Stimulated activated naive CD8-positive, alpha-beta T cell treated with anti-CD3 and anti-CD28 coated beads, Interleukin-15, amount 100 ng/mL, for 72 hours (primary cell): Measurements from ENCODE around the gene RFC5.
"Not testable (repeated sequence)": the region's sequence is repeated elsewhere in the genome, so short reads cannot be mapped to it uniquely, and the experiment has no call there.

Experiments
- ATAC-seq: fragments of 150-1000 bp; cut with Tn5 transposase; 2 replicates; pipeline ENCODE4 v1.10.0; 2021; ENCODE audit warnings: mild to moderate bottlenecking, moderate library complexity
- DNase-seq, 2 donors: peaks; one replicate each; pipeline ENCODE4 v3.0.0; 2021 to 2022
- H3K27ac Mint-ChIP-seq, 2 donors: one replicate each; pipeline ENCODE4 v1.8.0; 2022; ENCODE audit warnings: mild to moderate bottlenecking in 2 of 2, mixed read lengths in 2 of 2, moderate library complexity in 2 of 2
- H3K27me3 Mint-ChIP-seq: one replicate; pipeline ENCODE4 v1.8.0; 2022; ENCODE audit warnings: mixed read lengths
- H3K4me1 Mint-ChIP-seq: one replicate; pipeline ENCODE4 v1.8.0; 2022; ENCODE audit warnings: mild to moderate bottlenecking, mixed read lengths
- H3K4me3 Mint-ChIP-seq, 2 donors: one replicate each; pipeline ENCODE4 v1.8.0; 2022; ENCODE audit warnings: mild to moderate bottlenecking in 2 of 2, mixed read lengths in 2 of 2, moderate library complexity in 1 of 2
- H3K9me3 Mint-ChIP-seq, 2 donors: one replicate each; pipeline ENCODE4 v1.8.0; 2022; ENCODE audit warnings: mixed read lengths in 2 of 2

The RFC5 gene

DNA sequence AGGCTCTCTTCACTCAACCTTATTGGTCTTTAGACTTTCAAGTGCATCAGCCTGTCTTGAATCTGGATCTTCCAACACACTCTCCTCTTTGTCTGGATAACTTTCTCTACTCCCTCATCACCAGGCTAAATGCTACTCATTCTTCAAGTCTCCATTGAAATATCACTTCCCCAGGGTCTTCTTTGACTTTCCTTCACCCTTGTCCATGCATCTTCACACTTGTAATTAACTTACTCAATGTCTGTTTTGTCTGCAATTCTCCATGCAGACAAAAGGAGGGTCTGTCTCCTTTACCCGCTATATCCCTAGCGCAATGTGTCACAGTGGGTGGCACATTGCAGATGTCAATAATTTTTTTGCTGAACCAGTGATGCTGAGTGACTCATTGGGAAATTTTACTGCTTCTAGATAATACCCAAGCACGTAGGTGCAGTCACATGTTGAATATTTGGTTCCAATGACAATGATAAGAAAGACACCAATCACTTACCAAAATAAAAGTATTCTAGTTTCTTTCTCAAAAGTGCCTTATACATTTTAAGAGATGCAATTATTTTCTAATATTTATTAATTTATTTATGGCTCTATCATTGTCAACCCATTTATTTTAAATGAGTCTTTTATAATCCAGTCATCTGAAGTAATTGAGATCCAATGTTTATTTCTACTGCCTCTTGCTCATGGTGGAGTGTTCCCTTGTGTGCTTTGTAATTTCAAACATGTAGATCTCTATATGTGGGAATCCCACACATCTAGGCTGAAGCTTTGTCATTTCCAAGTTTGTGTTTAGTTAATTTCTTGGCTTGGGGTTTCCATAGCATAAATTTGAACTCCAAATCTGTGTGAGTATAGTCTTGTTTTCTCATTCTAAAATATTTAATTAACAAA, 21.7 kb upstream of the RFC5 start:
- Mint-ChIP-seq H3K9me3 (peaks cover 7 to 13% of the 10 kb centered on the region in 2 donors), H3K27ac (no peak overlapping the region), H3K4me1 (no peaks in the 10 kb centered on the region), H3K27me3 (peaks cover 7% of the 10 kb centered on the region), H3K4me3 (no peak overlapping the region)
- DNase-seq: no peak
- no peak for ATAC-seq

DNA sequence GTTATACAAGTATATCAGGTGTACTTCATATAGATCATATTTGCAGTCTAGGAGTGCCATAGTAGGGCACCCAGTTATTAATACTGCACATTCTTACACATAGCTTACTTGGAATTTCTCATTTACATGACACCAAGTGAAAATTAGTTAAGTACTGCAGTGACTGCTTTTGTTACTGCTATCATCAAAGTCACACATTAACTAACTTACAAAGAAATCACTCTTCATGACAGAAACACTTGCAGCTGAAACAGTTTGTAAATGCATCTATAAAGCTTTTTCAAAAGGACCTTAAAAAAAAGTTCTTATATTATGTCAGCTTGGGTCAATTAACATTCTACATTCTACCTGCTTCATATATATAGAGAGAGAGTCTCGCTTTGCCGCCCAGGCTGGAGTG, 17.8 kb upstream of the RFC5 start:
- Mint-ChIP-seq H3K9me3 (peaks cover 5 to 15% of the 10 kb centered on the region in 2 donors), H3K27ac (no peak overlapping the region), H3K27me3 (no peaks in the 10 kb centered on the region), H3K4me1 (no peaks in the 10 kb centered on the region), H3K4me3 (no peak overlapping the region)
- ATAC-seq: no peak
- DNase-seq: no peak

GRCh38 chr12:117999806-118000205, 16.7 kb upstream of the RFC5 start:
- H3K9me3 Mint-ChIP-seq, H3K4me1 Mint-ChIP-seq, DNase-seq, H3K4me3 Mint-ChIP-seq, ATAC-seq, H3K27me3 Mint-ChIP-seq: not testable (repeated sequence)
- H3K27ac Mint-ChIP-seq: peak overlapping the region in 1 of 2 donors; percentile 82

GRCh38 chr12:118010903-118011302, 5.6 kb upstream of the RFC5 start:
- ATAC-seq (no peak), DNase-seq (no peak)
- Mint-ChIP-seq H3K27ac (no peak overlapping the region), H3K9me3 (no peaks in the 10 kb centered on the region), H3K27me3 (no peaks in the 10 kb centered on the region), H3K4me3 (no peak overlapping the region), H3K4me1 (peaks cover 1% of the 10 kb centered on the region)

GRCh38 chr12:118011377-118011776, 5.1 kb upstream of the RFC5 start:
- Mint-ChIP-seq H3K9me3 (no peaks in the 10 kb centered on the region), H3K27me3 (no peaks in the 10 kb centered on the region), H3K4me1 (peaks cover 6% of the 10 kb centered on the region), H3K4me3 (no peak overlapping the region), H3K27ac (no peak overlapping the region)
- ATAC-seq (no peak), DNase-seq (no peak)

GRCh38 chr12:118011961-118012360, 4.5 kb upstream of the RFC5 start:
- H3K27me3 Mint-ChIP-seq: no peaks in the 10 kb centered on the region
- DNase-seq (no peak), ATAC-seq (no peak)
- H3K9me3 Mint-ChIP-seq: no peaks in the 10 kb centered on the region
- no peak overlapping the region for H3K27ac Mint-ChIP-seq
- no peak overlapping the region for H3K4me3 Mint-ChIP-seq
- peaks cover 9% of the 10 kb centered on the region for H3K4me1 Mint-ChIP-seq

DNA sequence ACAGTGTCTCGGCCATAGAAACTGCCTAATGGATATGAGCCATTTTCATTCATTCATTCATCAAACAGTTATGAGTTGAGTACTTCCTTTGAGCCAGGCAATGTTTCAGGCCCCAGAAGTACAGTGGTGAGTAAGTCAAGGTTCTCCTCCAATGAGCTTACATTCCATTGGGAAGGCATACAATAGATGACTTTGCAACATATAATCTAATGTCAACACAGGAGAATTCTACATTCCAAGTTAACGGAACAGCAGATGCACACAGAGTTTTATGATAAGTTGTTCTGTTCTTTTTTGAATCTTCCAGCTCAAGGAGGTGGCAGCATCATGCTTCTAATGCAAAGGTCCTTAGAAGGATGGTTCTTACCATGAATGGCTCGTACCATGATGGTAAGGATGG, 3.2 kb upstream of the RFC5 start:
- Mint-ChIP-seq H3K4me3 (no peak overlapping the region), H3K27me3 (no peaks in the 10 kb centered on the region)

DNA sequence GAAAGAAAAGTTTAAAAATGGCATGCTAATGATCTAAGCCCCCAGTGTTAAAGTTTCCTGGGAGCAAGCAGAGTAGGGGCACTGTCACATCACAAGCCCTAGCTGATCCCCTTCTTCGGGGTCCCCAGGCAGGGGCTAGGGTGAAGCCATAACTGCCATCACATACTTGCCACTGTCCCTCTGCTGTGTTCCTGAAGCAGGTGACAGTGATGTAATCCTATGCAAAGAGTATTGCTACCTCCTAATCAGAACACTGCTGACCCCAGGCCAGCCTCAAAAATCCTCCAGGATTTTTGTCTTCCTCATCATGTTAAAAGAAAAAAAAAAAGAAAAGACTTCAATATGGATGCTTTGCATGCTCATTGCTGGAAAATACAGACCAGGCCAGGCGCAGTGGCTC, 1.2 kb upstream of the RFC5 start:
- no peak overlapping the region for H3K27ac Mint-ChIP-seq
- H3K27me3 Mint-ChIP-seq: no peaks in the 10 kb centered on the region
- ATAC-seq: no peak
- H3K9me3 Mint-ChIP-seq: no peaks in the 10 kb centered on the region
- peak overlapping the region in 1 of 2 donors; percentile 41 for H3K4me3 Mint-ChIP-seq
- H3K4me1 Mint-ChIP-seq: peaks cover 23% of the 10 kb centered on the region
- DNase-seq: no peak

More for the DNA sequence above, 3.2 kb upstream of the RFC5 start:
- ATAC-seq (no peak), DNase-seq (no peak)
- Mint-ChIP-seq H3K27ac (no peak overlapping the region), H3K4me1 (peaks cover 23% of the 10 kb centered on the region), H3K9me3 (no peaks in the 10 kb centered on the region)

GRCh38 chr12:118015944-118016343, 559 bp upstream of the RFC5 start:
- Mint-ChIP-seq H3K27ac (no peak overlapping the region), H3K4me1 (peaks cover 23% of the 10 kb centered on the region), H3K9me3 (no peaks in the 10 kb centered on the region), H3K4me3 (peak overlapping the region; percentile 94 to 98), H3K27me3 (no peaks in the 10 kb centered on the region)
- DNase-seq (no peak), ATAC-seq (no peak)

DNA sequence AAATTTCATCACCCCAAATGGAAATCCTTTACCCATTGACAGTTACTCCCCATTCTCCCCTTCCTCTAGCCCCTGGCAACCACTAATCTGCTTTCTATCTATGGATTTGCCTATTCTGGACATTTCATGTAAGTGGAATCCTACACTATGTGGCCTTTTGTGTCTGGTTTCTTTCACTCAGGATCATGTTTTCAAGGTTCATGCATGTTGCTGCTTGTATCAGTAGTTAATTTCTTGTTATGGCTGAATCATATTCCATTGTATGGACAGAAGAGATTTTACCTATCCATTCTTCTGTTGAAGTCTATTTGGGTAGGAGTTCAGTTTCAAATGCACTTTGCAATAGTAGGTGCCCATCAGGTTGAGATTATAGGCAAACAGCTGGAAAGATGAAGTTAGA, 1.4 kb downstream of the RFC5 start:
- no peak for DNase-seq
- Mint-ChIP-seq H3K9me3 (no peaks in the 10 kb centered on the region), H3K27ac (peak overlapping the region; percentile 72 to 79), H3K4me3 (peak overlapping the region; percentile 94 to 98), H3K4me1 (peaks cover 23% of the 10 kb centered on the region), H3K27me3 (no peaks in the 10 kb centered on the region)
- ATAC-seq: no peak

GRCh38 chr12:118020036-118020435, 3.5 kb downstream of the RFC5 start:
- no peak overlapping the region for H3K27ac Mint-ChIP-seq
- H3K4me3 Mint-ChIP-seq: no peak overlapping the region
- H3K4me1 Mint-ChIP-seq: peaks cover 23% of the 10 kb centered on the region
- ATAC-seq (no peak), DNase-seq (no peak)
- no peaks in the 10 kb centered on the region for H3K9me3 Mint-ChIP-seq
- no peaks in the 10 kb centered on the region for H3K27me3 Mint-ChIP-seq

DNA sequence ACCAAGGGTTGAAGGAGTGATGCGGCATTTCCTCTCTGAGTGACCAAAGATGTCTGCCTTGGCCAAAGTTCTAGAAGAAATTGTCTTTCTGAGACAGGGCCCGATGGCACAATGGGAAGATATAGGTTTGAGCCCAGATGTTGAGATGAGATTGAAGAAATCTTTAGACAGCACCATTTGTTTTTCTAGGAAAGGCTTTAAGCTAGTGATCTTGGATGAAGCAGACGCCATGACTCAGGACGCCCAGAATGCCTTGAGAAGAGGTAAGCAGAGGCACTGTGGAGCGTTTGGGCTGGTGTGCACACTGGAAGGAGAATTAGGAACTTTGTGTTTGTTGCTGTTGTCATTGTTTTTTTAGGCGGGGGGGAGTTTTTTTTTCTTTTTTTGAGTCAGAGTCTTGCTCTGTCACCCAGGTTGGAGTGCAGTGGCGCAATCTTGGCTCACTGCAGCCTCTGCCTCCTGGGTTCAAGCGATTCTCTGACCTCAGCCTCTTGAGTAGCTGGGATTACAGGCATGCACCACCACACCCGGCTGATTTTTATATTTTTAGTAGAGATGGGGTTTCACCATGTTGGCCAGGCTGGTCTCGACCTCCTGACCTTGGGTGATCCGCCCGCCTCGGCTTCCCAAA, 5.7 kb downstream of the RFC5 start:
- H3K27me3 Mint-ChIP-seq, ATAC-seq: not testable (repeated sequence)
- H3K27ac Mint-ChIP-seq: peak overlapping the region in 1 of 2 donors; percentile 65

GRCh38 chr12:118022728-118023109, 6.2 kb downstream of the RFC5 start:
- peak overlapping the region in 1 of 2 donors; percentile 20 for H3K27ac Mint-ChIP-seq
- no peak for ATAC-seq

More for the DNA sequence above, 5.7 kb downstream of the RFC5 start:
- peaks cover 11% of the 10 kb centered on the region for H3K4me1 Mint-ChIP-seq
- H3K4me3 Mint-ChIP-seq, H3K9me3 Mint-ChIP-seq, DNase-seq: not testable (repeated sequence)

DNA sequence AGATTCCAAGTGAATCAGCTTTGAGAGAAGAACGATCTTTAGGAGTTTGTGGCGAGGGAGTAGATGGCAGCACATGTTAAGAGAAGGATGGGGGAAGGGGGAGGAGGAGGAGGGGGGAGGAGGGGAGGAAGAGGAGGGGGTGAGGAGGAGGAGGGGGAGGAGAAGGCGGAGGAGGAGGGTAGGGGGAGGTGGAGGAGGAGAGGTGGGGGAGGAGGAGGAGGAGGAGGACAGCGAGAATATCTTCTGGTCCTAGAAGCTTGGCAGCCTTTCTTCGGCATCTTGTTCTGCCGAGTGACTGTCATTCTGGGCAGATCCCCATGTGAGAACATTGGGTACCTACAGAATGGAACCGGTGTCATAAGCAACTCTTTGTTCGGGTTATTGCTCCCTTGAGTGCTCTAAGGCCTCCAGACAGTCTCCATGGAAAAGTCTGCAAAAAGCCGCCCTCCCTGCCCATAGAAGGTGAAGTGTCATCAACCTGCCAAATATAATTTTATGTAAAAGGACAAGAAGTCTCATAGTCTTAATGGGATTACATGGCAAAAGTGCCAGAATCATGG, 6.9 kb downstream of the RFC5 start:
- H3K9me3 Mint-ChIP-seq: no peaks in the 10 kb centered on the region
- no peaks in the 10 kb centered on the region for H3K27me3 Mint-ChIP-seq
- H3K27ac Mint-ChIP-seq: peak overlapping the region in 1 of 2 donors; percentile 93
- ATAC-seq (no peak), DNase-seq (no peak)
- no peak overlapping the region for H3K4me3 Mint-ChIP-seq
- H3K4me1 Mint-ChIP-seq: no peaks in the 10 kb centered on the region

More at GRCh38 chr12:118022728-118023109, 6.2 kb downstream of the RFC5 start:
- H3K4me3 Mint-ChIP-seq: no peak overlapping the region
- no peak for DNase-seq
- H3K4me1 Mint-ChIP-seq: peaks cover 6% of the 10 kb centered on the region
- H3K9me3 Mint-ChIP-seq: no peaks in the 10 kb centered on the region
- H3K27me3 Mint-ChIP-seq: no peaks in the 10 kb centered on the region

GRCh38 chr12:118025168-118025567, 8.7 kb downstream of the RFC5 start:
- Mint-ChIP-seq H3K9me3 (no peaks in the 10 kb centered on the region), H3K27me3 (no peaks in the 10 kb centered on the region), H3K27ac (no peak overlapping the region), H3K4me1 (no peaks in the 10 kb centered on the region), H3K4me3 (no peak overlapping the region)
- no peak for ATAC-seq
- no peak for DNase-seq

GRCh38 chr12:118029166-118029565, 12.7 kb downstream of the RFC5 start:
- Mint-ChIP-seq H3K4me1 (peaks cover 15% of the 10 kb centered on the region), H3K27ac (no peak overlapping the region), H3K4me3 (no peak overlapping the region), H3K27me3 (no peaks in the 10 kb centered on the region), H3K9me3 (no peaks in the 10 kb centered on the region)
- ATAC-seq: peak; percentile 20
- DNase-seq: no peak
